HG03575 (cell line): Measurements from ENCODE around the gene JMJD6.
"Not testable (repeated sequence)": the region's sequence is repeated elsewhere in the genome, so short reads cannot be mapped to it uniquely, and the experiment has no call there.

Source experiments
- ATAC-seq: cut with Tn5 transposase; IDR thresholded peaks from one replicate; pipeline ENCODE4 v1.9.1; 2021; ENCODE audit not compliant: unreplicated experiment, insufficient number of reproducible peaks, low FRiP score; ENCODE audit errors: extremely low read depth

JMJD6 gene

GRCh38 chr17:76737676-76738467, 11.5 kb upstream of the JMJD6 start, which contains the start of gene MFSD11:
Gene MFSD11, plus strand, starts transcription at chr17:76738119. Its CDS starts 234 bp downstream, at chr17:76738353.
- peak; percentile 12 for ATAC-seq

- ATAC-seq, result peak; percentile 32
Observed at GRCh38 chr17:76737082-76737675, 10.8 kb upstream of the JMJD6 start, which contains the start of gene SRSF2. Gene SRSF2, minus strand, starts transcription at chr17:76737331. Its CDS starts 171 bp downstream, at chr17:76737160.

GRCh38 chr17:76736349-76737081, 10.1 kb upstream of the JMJD6 start:
- no peak for ATAC-seq

GRCh38 chr17:76735586-76736348, 9.4 kb upstream of the JMJD6 start:
- no peak for ATAC-seq

GRCh38 chr17:76735006-76735405, 8.6 kb upstream of the JMJD6 start:
- ATAC-seq, result no peak

- no peak for ATAC-seq
Observed at GRCh38 chr17:76734080-76734840, 7.9 kb upstream of the JMJD6 start.

- ATAC-seq, result no peak
Observed at GRCh38 chr17:76733618-76733957, 7.2 kb upstream of the JMJD6 start.

- ATAC-seq, result no peak
Observed at GRCh38 chr17:76732734-76733617, 6.6 kb upstream of the JMJD6 start.

- ATAC-seq, result not testable (repeated sequence)
Observed at GRCh38 chr17:76731800-76732733, 5.7 kb upstream of the JMJD6 start.

- ATAC-seq, result no peak
Observed at GRCh38 chr17:76727745-76728456, 1.5 kb upstream of the JMJD6 start.

- peak; percentile 28 for ATAC-seq
Observed at GRCh38 chr17:76726776-76727718, 641 bp upstream of the JMJD6 start, which contains the start of gene METTL23. Gene METTL23, plus strand, starts transcription at chr17:76726839. Its CDS starts 2,872 bp downstream, at chr17:76729711.

- ATAC-seq, result no peak
Observed at GRCh38 chr17:76725580-76726230, 701 bp downstream of the JMJD6 start.

GRCh38 chr17:76723812-76724211, 2.6 kb downstream of the JMJD6 start:
- no peak for ATAC-seq

- ATAC-seq, result not testable (repeated sequence)
Observed at GRCh38 chr17:76722977-76723376, 3.4 kb downstream of the JMJD6 start.
